ENCODE data around the gene SPDEF.

SPDEF gene

DNA sequence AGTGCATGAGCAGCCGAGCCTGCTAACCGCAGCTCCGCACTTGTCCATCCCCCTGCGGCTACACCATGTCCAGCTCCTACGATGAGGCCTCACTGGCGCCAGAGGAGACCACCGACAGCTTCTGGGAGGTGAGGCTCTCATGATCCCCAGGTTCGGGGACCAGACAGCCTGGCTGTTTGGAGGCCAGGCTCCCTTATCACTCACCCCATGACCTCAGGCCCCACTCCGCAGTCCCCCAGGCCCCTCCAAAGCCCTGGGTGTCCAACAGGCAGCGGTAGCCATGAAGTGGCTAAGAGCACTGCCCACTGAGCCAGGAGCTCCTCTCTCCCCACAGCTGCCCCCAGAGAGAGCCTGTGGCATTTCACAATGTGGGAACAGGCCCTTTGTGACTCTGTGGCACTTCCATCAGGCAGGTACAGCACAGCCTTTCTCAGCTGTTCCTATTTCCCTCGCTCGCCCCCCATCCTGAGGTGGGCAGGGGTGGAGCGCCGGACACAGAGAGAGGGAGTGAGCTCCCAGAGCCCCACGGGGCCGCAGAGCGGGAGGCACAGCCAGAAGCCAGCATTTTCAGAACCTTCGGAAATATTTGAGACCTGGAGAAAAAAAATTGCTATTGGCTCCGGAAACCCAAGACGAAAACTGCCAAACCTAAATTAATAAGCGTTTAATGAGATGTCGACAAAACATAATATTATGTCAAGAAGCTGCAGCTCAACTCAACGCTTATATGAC is 29.7 kb downstream of the SPDEF start:
- DNase-seq = no peak

DNA sequence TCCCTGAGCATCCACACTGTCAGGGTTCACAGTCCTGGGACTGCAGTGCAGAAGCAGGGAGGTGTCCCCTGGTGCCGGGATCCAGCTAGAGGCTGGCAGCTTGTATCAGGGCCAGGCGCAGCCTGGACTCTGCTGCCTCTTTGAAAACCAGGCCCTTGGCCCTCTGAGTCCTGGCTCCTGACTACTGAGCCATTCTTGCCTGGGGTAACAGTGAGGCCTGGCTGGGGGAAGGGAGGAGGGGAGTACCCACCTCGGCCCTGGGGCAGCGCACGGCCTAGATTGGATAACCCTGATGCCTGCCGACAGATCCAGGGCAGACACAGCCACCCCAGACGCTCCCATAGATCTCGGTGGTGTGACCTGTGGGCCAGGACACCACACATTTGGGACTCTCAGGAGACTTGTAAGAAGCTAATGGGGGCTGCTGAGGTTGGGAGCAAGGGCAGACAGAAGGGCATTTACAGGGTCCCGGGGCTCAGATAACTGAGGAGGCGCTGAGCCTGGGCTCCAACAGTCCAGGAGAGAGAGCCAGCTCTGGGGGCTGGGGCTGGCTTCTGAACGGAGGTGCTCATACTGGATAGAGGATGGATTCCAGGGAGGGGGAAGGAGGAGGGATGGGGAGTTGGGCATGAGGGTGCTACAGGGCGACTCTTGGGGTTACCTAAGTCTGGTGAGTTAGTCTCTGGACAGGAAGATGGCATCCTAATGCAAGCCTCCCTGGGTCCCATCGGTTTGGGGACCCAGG is 30.5 kb downstream of the SPDEF start:
- DNase-seq = no peak

DNA sequence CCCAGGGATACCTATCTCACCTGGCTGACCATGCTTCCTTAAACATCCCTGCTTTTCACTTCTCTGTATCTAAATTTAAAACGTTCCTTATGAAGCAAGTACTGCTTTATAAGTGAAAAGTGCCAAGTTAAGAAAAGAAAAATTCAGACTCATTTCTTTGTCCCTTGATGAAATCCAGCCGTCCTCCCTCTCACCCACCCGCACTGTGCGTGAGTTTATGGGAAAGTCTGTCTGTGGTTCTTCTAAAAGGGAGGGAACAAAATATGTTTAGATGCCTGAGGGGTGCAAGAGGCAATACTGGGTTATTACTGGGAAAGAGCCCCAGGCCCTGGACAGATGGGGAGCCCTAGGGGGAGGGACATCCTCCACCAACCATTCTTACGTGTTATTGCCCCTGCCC is 31.2 kb downstream of the SPDEF start:
- DNase-seq = no peak

DNA sequence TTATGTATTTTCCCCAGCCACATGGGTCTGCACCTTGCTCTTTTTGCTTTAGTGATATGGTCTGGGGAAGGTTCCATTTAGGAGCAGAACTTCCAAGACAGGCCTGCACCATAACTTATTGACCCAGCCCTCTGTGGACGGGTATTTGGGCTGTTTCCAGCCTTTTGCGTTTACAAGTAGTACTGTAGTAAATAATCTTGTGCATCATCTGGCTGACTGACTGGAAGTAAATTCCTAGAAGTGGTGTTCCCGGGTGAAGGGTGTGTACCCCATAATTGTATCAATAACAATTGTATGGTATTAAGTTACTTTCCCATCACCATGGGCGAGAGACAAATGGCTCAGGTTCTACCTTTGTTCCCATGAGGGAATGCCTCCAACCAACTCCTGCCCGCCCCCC is 31.6 kb downstream of the SPDEF start:
- DNase-seq = no peak

DNA sequence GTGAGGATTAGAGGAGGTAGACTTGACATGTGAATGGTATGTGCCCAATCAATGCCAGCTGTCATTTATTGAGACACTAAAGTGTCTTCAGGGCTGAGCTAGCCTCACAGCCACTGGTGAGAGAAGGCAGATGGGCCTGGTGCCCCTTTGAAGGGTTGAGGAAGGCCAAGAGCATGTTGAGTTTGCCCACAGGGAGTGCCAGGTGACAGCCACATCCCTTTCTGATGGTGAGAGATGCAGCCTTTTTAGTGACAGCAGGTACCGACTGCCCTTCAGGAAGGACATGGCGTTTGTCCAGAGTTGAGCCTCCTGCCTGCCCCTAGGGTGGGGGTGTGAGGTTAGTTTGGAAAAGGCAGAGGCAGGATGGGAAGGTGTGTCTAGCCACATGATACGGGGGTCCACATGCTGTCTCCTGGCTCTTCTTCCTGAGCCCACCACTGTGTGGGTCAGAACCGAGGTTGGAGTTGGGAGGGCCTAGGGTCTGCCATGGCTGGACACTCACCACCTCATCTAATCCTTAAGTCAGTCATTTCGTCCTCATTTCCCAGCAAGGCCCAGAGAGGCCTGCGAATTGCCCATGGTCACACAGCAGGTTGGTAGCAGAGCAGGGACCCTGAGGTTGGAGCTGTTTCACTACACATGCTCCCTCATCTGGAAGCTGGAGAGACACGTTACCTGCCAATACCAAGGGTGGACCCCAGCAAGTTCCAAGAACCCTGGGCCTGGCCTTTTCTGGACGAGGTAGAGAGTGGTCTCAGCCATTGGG is 32.5 kb downstream of the SPDEF start:
- no peak for DNase-seq

DNA sequence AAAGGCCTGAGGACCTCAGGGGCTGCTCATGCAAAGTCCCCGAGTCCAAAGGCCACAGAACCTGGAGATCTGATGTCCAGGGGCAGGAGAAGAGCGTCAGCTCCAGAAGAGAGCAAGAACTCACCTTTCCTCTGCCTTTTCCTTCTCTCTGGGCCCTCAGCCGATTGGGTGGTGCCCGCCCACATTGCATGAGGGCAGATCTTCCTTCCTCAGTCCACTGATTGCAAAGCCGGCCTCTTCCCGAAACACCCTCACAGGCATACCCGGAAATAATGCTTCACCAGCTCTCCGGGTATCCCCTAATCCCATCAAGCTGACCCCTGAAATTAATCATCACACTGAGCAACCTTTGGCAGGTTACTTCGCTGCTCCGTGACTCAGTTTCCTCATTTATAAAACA is 33.4 kb downstream of the SPDEF start:
- DNase-seq = no peak

DNA sequence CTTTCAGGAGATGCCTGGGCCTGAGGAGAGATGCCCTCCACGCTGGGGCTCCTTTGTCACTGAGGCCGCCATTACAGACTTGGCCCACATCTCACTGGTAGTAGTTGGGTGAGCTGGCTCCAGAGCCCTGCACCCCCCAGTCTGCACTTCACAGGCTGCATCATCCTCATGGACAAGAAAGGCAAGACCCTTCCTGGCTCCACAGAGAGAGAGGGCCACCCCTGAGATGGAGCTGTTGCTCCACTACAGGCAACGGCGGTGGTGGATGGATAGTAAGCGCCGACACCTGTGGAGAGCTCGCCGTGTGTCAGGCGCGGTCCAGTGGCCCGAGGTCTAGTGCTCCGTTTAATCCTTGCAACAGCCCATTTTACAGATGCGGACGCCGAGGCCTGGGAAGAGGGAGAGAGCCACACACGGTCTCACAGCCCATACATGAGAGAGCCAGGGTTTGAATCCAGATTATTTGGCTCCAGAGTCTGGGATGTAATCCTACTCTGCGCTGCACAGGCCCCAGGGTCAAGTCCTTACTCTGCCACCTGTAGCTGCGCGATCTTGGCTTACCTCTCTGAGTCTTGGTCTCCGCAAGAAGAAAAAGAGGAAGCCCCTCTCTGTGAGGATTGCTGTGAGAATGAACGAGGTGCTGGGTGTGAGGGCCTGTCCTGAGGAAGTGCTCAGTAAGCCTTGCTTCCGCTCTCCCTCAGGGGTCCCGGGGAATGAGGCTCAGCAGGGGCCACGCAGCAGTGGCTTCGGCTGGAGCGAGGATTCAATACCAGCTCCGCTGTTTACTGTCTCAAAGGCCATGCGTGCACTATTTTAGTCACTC is 34.5 kb downstream of the SPDEF start:
- no peak for DNase-seq

DNA sequence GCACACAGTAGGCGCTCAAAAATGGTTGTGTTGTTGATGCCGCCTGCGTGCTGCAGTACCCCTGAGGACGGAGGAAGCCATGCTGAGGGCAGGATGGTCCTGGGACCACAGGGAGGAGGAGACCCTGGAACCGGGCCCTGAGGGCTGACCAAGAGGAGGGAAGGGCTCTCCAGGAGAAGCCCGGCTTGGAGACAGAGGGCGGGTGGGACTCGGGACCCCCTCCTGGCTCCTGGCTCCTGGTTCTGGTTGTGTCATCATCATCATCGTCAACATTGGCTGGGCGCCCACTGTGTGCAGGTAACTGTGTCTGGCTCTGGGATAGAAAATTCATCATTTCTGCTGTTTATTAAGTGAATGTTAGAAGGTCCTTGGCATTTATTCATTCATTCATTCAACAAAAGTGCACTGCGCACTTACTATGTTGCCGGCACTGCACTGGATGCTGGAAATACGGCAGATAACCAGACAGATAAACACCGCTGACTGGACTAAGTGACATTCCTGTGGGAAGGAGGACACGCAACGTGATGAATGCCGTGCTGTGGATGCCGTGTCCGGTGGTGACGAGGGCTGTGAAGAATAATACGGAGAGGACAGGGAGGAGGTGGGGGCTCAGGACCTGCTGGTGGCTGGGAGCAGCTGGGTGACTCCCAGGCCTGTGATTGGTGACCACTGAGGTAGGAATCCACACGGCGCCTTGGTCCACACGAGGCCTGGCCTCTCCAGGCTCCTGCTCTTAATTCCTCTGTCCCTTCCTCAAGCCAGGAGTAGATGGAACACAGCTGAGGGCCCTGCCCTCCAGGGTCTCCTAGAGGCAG is 35.3 kb downstream of the SPDEF start:
- no peak for DNase-seq

DNA sequence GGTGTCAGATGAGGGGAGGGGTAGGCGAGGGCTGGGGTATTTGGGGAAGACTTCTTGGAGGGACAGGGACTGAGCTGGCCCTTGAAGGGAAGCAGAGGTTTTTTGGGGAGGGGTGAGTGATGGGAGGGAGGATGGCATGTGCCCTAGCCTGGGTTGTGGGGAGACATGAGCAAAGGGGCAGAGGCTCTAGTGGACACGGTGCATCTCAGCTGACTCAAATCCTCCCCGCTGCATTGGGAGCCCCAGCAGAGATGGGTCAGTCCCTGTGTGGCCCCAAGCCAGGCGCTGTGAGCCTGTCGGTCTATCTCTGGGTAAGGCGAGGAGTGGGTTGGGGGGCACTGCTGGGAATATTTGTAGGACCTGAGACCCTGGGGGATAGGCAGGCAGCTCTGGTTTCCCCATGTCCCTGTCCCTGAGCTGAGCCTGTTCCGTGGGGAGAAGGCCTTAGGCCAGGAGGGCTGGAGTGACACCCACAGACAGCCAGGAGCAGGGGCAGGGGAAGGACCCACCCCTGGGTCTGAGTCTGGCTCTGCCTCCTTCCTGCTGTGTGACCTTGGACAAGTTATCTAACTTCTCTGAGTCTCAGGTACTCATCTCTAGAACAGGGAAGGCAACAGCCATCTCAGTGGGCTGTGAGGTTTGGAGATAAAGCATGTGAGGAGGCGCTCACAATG is 36.0 kb downstream of the SPDEF start:
- DNase-seq = no peak

DNA sequence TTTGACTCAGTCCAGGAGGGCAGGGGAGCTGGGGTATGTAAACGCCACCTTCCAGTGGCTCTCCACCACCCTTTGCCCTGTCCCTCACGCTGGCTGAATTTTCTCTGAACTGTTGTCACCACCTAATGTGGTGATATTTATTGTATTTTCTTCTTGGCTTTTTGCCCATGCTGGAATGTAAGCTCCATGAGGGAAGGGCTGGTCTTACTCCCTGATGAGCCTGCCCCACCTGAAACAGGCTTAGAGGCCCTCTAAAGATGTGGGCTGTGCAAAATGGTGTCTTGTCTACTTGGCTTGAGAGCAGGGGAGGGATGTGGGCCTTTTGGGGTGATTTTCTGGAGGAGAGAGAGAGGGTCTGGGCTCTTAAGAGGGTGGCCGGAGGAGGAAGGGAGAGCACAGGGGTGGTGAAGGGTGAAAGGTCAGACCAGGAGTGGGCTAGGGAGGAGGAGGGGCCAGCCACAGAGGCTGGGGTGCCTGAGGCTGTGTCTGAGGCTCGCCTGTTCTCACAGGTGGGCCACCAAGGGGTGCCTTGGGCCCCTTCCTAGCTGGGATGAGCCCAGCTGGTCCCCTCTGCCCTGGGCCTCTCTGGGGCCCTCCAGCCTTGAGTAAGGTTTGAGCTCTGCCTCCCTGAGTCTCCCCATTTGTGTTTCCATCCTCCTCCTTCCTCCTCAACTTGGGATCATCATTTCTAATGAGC is 37.3 kb downstream of the SPDEF start:
- DNase-seq = no peak

DNA sequence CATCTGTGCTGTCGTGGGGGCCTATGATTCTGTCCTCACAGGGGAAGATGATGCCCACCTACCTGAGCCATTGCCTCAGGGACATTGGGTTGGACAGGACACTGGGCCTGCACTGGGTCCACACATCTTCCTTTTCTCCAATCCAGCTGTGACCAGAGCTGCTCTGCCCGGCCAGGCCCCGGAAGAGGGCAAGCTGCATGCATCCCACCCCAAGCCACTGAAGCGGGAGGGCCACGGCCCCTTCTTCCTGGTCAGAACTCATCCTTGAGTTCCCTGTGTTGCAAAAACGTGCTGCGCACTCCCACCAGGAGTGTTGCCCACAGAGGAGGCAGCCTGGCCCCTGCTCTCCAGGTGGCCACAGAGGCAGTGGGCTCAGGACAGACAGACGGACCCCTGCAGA is 38.2 kb downstream of the SPDEF start:
- DNase-seq = no peak

DNA sequence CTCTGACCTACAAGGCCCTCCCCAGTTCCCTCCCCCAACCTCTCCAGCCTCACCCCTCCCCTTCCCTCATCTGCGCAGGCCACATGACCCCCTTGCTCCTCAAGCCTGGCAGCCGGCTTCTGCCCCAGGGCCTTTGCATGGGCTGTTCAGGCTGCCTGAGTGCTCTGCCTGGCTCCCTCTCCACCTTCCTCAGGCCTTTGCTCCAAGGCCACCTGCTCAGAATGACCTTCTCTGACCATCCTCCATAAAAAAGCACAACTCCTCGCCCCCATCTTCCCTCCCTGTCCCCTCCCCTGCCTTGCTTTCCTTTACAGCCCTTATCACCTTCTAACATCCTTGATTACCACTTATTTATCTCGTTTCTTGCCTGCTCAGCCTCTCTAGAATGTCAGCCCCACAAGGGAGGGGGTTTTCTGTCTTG is 38.7 kb downstream of the SPDEF start:
- DNase-seq = no peak

DNA sequence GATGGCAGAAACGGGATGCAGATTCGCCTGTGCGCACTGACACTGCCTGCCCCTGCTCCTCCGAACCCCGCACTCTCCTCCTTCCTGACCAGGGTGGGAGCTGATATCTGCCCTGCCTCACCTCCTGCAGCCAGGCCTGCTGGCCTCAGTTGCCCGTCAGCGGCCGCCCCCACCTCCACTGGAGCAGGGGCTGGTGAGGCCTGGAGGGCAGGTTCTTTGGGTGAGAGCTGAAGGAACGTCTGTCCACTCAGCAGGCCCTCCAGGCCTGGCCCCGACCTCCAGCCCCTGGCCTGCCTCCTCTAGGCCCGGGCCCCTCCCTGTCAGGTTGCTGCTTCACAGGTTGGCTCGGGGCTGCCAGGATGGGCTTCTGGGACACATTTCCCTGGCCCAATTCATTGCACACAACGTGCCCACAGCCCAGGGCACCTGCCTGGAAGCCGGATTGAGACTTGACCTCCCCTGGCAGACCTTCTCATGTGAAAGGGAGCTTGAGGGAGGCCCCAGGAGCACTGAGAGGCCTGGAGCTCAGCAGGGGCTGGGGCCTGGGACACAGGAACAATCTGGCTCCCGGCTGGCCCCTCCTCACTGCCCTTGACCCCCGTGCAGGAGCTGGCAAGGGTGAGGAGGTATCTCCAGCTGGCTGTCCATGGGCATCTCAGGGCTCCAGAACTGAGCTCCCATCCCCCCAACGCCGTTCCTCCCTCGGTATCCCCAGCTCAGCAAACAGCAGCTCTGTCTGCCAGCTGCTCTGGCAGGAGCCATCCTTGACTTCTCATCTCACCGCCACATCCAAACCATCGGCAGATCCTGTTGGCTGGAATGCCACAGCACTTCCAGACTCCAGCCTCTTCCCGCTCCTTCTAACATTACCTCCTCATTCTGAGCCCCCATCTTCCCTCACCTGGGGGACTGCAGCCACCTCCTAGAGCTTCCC is 39.5 kb downstream of the SPDEF start:
- DNase-seq = no peak

DNA sequence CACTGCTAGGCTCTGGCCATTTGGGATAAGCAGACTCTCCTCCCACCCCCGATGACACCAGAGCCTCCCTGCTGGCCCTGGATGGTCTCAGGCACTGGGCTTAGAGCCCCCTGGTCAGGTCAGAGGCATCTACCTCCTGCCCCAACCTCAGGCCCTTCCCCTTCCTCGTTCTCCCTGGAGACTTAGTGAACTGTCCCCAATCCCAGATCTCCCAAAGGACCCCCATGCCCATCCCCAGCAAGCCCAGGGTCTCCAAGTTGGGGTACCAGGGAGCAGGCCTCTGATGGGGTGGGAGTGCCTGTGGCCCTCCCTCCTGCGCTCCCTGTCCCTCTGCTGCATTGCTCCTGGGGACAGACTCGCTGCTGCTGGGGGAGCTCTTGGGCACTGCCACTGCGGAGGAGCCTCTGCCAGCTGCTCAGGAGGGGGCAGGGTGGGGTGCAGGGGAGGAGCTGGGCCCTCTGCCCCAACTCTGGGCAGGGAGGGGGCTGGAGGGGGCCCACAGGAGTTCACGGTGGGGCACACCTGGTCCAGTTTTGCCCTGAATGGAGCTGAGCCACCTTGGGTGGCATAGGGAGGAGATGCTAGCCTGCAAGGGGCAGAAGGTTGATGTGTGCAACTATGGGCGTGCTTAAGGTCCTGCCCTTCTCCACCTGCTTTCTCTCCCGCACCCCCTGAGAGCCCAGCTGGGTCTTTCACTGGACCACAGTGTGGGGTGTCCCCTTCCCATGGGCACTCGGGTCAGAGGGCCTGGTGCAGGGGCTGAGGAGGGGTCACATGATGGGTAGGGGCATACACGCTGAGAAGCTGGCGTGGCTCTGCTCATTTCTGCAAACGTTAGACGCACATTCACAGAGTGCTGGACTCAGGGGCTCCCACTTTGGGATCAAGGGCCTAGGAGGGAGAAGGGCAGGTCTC is 40.4 kb downstream of the SPDEF start:
- no peak for DNase-seq

DNA sequence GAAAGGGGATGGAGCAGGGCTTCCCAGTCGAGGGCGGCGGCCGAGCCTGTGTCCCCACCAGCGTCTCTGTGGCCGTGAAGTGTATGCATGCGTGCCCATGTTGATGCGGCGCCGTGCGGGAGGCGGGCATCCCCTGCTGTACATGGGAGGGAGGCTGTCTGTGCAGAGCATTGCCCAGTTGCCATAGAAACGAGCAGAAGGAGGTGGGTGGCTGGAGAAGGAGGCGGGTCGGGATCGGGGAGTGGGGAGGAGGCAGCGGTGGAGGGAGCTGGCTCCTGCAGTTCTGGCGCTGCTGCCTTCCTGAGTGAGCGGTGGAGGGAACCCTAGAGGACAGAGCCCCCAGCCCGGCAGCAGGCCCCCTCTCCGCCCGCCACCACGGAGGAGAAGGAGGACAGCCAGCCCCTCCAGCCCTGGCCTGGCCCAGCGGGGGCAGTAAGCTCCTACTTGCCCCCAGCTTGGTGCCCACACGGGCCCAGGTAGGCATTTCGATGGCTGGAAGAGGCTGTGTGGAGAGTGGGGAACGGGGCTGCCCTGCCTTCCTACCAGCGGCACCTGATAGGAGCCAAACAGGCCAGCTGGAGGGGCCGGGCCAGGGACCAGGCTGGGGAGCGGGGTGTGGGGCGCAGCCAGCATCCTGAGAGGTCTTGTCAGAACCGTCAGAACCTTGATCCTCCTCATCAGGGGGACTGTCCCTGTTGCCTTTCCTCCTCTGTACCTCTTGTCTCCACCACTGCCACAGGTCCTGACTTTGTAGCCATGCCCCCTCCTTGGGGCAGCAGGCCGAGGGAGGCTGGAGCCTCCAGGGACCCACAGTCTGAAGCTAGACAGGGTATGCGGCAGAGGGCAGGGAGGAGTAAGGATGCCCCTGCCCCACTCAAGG is 41.3 kb downstream of the SPDEF start:
- no peak for DNase-seq

DNA sequence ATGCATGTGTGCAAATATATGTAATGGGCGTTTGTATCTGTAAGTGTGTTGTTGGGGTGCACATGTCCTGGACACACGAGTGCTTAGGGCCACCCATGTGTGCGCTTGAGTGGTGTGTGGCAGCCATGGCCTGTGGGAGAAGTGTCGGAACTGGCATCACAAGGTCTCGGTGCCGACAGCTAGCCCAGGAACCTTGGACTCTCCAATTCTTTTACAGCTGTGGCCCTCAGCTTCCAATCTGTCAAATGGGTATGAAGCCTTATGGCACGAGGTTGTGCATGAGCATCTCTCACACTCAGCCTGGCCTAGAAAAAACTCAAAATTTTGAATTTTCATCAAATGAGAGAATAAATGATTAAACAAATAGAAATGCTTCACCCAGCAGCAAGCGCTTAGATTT is 42.0 kb downstream of the SPDEF start:
- no peak for DNase-seq

DNA sequence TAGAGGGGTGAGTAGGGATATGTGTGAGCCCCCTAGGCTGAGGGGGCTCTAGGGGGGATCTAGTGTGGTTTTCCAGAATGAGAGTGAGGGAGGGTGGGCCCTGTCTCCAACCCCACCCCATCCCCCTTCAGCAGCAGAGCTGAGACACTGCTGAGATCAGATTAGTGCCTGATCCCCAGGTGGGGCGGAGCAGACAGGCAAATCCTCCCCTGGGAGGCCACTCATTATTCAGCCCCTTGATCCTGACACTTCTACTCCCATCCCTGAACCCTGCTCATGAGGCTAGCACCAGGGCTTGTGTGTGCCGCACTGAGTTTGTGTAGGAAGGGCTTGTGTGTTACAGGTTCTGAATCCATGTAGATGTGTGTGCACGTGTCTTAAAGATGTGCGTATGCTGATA is 42.5 kb downstream of the SPDEF start:
- DNase-seq = no peak

DNA sequence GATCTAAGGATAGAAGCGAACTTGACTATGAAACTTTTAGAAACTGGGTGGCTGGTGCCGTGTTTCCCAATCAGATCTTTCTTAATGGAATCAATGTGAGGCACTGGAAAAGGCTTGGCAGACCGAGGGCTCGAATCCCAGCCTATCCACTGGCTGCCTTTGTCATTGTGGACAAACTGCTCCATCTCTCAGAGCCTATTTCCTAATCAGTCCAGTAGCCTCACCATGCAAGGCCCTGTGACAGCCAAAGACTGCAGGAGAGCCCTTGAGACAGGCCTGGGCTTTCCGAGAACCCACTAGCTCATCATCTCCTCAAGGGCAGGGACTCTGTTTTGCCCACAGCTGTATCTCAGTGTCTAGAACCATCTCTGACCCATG is 43.4 kb downstream of the SPDEF start:
- no peak for DNase-seq

All from stimulated activated CD8-positive, alpha-beta memory T cell treated with anti-CD3 and anti-CD28 coated beads, Interleukin-4, amount 100 ng/mL, for 48 hours (primary cell).